ENCODE results near the gene RLN2. TPM values are rescaled to one million over a fixed set of nuclear protein-coding genes. Genes with fewer than 3 reads are reported as not detected.

Gene RLN2
- total RNA-seq, 1 donor from 2014 or later, result 4.0 TPM

- H3K4me3 Mint-ChIP-seq (ENCODE audit: low read depth), result no peak overlapping the region
- no peak overlapping the region for H3K27ac Mint-ChIP-seq
- DNase-seq (ENCODE audit: low spot score, unreplicated experiment), result no peak
- H3K4me1 Mint-ChIP-seq (ENCODE audit: low read depth), result peaks cover 4% of the 10 kb centered on the region
- no peaks in the 10 kb centered on the region for H3K36me3 Mint-ChIP-seq (ENCODE audit: insufficient read depth)
- H3K9me3 Mint-ChIP-seq (ENCODE audit: low read depth), result no peaks in the 10 kb centered on the region
- no peaks in the 10 kb centered on the region for H3K27me3 Mint-ChIP-seq
- no peak for TF ChIP-seq CTCF (IDR thresholded peaks at IDR 0.05; ENCODE audit: unreplicated experiment)
Measured at GRCh38 chr9:5264219-5264595, 40.3 kb downstream of the RLN2 start.

GRCh38 chr9:5263351-5264218, 40.9 kb downstream of the RLN2 start:
- no peak for DNase-seq (ENCODE audit: low spot score, unreplicated experiment)
- Mint-ChIP-seq H3K27ac (no peak overlapping the region), H3K27me3 (no peaks in the 10 kb centered on the region), H3K4me1 (ENCODE audit: low read depth) (no peaks in the 10 kb centered on the region), H3K4me3 (ENCODE audit: low read depth) (no peak overlapping the region), H3K9me3 (ENCODE audit: low read depth) (no peaks in the 10 kb centered on the region), H3K36me3 (ENCODE audit: insufficient read depth) (no peaks in the 10 kb centered on the region)
- peak; percentile 12 for TF ChIP-seq CTCF (IDR thresholded peaks at IDR 0.05; ENCODE audit: unreplicated experiment)

Other genes with a start within 250 kb of the RLN2 start
- not detected in 2 replicates for gene INSL6, start 119.1 kb downstream of the RLN2 start, total RNA-seq
- gene INSL4, start 73.3 kb downstream of the RLN2 start, total RNA-seq, result not detected in 2 replicates
- gene RLN1, start 35.2 kb upstream of the RLN2 start, total RNA-seq, result 0.91 and 1.2 TPM in 2 replicates
- gene PLGRKT, start 133.2 kb upstream of the RLN2 start, total RNA-seq, result 16.8 and 18.9 TPM in 2 replicates
- gene CD274, start 145.8 kb upstream of the RLN2 start, total RNA-seq, result 0.29 and 0.55 TPM in 2 replicates
- gene PDCD1LG2, start 205.8 kb upstream of the RLN2 start, total RNA-seq, result not detected in 2 replicates

All from progenitor cell of endocrine pancreas (in vitro differentiated cells).